Measurements from ENCODE around the gene TBX10.
"Not testable (repeated sequence)": the region's sequence is repeated elsewhere in the genome, so short reads cannot be mapped to it uniquely, and the experiment has no call there.

Gene TBX10

DNA sequence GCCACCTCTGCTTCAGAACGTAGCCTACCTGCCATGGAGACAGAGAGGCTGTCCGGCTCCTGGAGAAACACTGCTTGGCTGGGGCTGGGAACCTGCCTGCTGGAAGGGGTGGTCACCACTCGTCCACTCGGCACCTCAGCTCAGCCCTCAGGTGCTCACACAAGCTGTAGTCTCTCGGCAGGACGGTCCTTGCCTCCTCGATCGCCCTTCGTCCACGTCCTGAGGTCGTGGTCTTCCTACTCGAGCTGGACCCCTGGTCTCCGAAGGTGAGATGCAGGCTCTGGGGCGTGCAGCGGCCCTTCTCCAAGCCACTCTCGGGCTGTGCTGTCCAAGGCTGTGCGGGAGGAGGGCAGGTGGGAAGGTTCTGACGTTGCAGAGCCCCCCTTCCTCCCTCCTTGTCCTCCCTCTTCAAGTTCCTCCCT is at the start of gene TBX10:
Gene TBX10 (minus strand): TSS at position 326 of the 422 bp plus-strand sequence. CDS start 291 bp downstream, at position 35.
- no peak for DNase-seq

GRCh38 chr11:67689178-67689577 is 49.6 kb upstream of the TBX10 start:
- DNase-seq, result no peak

DNA sequence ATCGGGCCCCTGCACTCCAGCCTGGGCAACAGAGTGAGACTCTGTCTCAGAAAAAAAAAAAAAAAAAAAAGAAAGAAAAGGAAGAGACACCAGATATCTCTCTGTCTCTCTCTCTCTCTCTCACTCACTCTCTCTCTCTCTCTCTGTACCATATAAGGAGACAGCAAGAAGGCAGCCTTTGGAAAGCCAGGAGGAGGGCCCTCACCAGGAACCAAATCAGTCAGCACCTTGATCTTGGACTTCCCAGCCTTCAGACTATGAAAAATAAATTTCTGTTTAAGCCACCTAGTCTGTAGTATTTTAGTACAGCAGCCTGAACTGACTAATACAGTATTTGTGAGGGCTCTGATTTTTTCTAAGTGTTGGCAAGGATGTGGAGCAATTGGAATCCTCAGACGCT is 48.4 kb upstream of the TBX10 start:
- no peak for DNase-seq

DNA sequence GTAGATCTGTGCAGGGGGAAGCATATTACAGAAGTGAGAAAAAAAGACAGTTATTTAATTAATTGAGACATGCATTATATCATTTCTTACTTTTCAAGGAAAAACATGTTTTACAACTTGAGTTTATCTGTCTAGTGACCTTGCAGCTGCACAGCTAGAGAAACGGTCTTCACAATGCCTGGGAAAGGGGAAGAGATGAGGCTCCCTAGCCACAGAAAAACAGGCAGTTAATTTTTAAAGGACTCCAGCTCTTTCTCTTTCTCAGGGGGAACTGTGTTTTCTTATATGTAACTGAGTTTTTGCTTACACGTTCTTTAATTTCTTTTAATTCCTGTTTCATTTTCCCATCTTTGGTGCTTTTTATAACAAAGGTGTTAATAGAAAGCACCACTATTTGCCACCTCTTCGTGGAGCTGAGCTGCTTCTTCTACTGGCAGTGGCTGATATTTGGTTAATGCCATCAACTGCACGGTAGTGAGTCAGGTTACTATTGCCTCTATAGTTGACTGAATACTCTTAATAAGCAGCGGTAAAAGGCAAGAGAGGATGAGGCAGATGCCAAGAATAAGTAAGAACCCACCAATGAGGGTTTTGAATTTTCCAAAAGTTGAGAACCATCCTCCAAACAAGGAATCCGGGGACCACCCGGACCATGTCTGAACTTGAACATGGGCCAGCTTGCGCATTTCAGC is 46.2 kb upstream of the TBX10 start:
- not testable (repeated sequence) for DNase-seq

GRCh38 chr11:67682126-67683034 is 42.8 kb upstream of the TBX10 start:
- not testable (repeated sequence) for DNase-seq

GRCh38 chr11:67680696-67681470 is 41.3 kb upstream of the TBX10 start:
- no peak for DNase-seq

GRCh38 chr11:67675058-67675747 is 35.6 kb upstream of the TBX10 start:
- no peak for DNase-seq

- DNase-seq, result no peak
Observed at GRCh38 chr11:67674442-67674871, 34.9 kb upstream of the TBX10 start, which contains the start of gene ALDH3B2. Gene ALDH3B2, minus strand, starts transcription at chr11:67674623. Its CDS starts 7,688 bp downstream, at chr11:67666935.

- DNase-seq, result no peak
Observed at GRCh38 chr11:67673902-67674301, 34.3 kb upstream of the TBX10 start.

DNA sequence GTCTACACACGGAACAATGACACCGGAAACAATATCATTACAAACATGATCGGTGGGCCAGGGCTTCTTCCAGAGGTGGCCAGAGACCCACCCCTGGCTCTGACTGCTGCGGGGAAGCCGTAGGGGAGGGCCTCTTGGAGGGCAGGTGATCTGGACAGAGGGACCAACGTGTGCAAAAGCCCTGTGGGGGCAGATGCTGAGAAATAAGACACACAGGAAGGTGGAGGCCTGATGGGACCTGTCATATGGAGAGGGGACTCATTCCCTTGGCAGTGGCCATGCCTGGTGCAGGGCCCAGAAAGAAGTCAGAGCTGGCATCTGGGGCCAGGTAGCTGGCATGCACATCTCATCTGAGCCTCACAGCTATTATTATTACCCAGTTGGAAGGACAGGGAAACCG is 33.8 kb upstream of the TBX10 start:
- no peak for DNase-seq

GRCh38 chr11:67671211-67671520 is 31.6 kb upstream of the TBX10 start:
- no peak for DNase-seq

DNA sequence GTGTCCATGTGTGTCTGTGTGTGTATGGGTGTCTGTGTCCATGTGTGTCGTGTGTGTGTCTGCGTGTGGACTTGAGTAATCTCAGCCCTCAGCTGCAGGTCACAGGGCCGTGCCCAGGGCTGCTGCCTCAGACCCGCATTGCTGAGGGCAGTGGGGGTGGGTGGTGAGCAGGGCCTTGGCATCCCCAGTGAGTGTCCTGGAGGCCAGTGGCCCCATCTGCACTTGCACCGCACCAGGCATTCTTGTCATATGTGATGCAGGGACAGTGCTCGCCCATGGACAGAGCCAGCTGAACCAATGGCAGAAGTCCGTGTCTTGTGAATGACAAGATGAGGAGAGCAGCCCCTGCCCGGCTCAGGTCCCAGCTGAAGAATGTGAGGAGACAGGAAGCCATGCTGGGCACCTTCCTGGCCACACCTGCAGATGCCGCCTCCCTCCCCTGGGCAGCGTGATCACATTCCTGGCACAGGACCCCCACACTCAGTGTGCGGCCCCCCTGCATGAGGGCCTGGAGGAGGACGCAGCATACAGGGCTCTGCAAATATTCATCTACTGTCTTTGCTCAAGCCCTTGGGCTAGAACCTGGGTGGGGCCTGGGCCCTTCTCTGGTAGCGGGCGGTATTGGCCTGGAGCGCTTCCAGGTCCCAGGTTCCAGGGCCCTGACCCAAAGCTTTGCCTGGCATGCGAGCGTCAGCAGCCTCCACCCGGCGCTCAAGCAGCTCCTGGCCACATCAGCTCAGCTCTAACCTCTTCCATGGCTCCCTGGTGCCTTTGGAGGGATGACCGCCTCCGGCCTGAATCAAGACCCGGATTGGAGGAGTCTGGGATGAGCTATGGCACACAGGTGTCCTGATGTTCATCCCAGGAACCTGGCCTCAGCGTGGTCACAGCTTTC is 31.0 kb upstream of the TBX10 start:
- DNase-seq, result no peak

DNA sequence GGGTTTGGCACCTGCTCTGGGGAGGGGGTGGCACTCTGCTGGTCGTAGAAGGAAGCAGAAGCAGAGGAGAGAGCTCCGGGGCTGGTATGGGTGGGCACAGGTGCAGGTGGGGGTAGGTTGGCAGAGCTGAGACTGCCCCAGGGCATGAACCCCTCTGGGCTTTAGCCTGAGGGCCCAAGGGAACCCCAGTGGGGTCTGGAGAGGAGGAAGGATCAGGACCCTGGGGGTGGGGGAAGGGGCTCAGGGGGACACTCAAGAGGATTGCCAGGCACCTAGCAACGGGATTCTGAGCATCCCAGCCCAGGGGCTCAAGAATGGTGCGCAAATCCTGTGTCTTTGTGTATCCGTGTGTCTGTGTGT is 28.6 kb upstream of the TBX10 start:
- no peak for DNase-seq

DNA sequence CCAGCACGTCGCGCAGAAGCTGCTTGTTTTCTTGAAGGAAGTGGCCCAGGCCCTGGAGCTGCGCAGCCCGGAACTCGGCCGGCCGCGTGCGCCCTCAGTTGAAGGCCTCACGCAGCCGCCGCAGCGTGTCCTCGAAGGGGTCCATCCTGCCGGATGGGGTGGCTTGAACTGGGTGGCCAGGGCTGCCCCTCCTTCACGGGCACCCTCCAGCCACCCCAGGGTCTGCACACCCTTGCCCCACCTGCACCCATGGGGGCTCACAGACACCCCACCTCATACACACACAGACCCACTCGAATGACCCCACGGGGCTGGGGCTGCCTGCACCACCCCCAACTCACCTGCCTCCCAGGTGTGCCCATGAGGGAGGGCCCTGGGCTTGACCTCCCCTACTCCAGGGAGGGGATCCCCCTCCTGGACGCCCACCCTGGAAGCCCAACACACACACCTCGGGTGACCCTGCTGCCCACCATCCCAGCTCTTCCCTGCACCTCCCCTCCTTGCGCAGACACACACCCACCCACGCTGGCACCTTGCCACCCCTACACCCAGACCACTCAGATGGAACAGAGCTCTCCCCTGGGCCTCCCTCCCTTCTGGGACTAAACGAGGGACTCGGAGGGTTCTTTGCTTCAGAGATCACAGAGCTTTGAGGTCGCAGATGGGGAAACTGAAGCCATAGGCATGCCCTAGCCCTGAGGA is 28.1 kb upstream of the TBX10 start:
- DNase-seq, result no peak

- no peak for DNase-seq
Observed at GRCh38 chr11:67666676-67667489, 27.3 kb upstream of the TBX10 start.

DNA sequence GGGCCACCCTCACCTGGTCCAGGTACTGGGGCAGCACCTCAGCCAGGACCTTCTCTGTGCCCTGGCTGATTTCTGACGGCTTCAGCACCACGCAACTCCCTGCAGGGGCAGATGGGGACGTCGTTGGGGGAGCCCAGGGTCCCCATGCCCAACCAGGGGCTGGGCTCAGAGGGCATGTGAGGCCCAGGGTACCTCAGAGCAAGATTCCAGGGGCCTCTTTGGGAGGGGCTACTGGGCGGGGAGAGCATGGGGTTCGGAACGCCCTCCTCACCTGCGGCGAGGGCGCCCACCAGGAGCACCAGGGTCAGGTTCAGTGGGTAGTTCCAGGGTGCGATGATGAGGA is 26.7 kb upstream of the TBX10 start:
- no peak for DNase-seq

DNA sequence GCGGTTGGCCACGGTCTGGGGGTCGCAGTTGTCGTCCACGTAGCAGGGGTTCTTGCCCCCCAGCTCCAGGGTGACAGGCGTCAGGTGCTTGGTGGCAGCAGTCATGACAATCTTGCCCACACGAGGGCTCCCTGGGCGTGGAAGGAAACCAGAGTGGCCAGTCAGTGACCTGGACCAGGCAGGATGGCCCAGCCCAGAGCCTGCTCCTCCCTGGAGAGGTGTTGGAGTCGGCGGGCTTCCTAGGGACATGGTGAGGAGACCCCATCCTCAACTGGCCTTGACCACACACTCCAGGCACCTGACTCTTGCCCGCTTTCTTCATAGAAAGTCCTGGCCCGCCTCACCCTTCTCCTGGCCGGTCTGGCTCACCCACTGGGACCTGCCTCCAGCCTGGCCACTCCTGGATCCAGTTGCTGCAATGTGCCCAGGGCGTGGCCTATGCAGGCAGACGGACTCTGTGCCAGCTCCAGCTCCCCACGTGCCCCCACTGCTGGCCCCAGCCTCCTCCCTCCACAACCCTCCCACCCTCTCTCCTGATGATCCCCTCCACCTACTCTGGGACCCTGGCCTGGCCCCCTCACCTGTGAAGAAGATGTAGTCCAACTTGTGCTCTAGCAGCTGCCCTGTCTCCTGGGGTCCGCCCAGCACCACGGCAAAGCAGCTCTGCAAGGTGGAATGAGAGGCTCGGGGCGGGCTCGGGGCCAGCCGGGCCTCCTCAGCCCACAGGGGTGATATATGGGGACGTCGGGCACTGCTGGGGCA is 26.2 kb upstream of the TBX10 start:
- DNase-seq, result no peak

- DNase-seq, result no peak
Observed at GRCh38 chr11:67664696-67665540, 25.4 kb upstream of the TBX10 start.

- no peak for DNase-seq
Observed at GRCh38 chr11:67664213-67664585, 24.6 kb upstream of the TBX10 start.

All from activated CD4-positive, alpha-beta T cell treated with anti-CD3 and anti-CD28 coated beads, Interleukin-2, Interleukin-6, amounts not matched to agents 100 ng/mL and 50 ng/mL, durations not matched to agents 16 hours and 8 hours (primary cell).